HEK293 (cell line): ENCODE results near the gene ZNF106.

Experiments
- KLF17 ChIP-seq: fragments of 450-650 bp; formaldehyde crosslinking; IDR thresholded peaks from 2 replicates; pipeline ENCODE4 v1.5.1; 2016; ENCODE audit warnings: missing biosample characterization, missing genetic modification characterization
- PRDM1 ChIP-seq: fragments of 450-650 bp; formaldehyde crosslinking; IDR thresholded peaks from 2 replicates; pipeline ENCODE4; 2016; ENCODE audit warnings: missing biosample characterization, missing genetic modification characterization
- REST ChIP-seq: fragments of 450-650 bp; formaldehyde crosslinking; IDR thresholded peaks from 2 replicates; pipeline ENCODE4 v1.5.1; 2016; ENCODE audit warnings: missing biosample characterization, missing genetic modification characterization
- TSHZ1 ChIP-seq: fragments of 450-650 bp; formaldehyde crosslinking; IDR thresholded peaks from 2 replicates; pipeline ENCODE4 v1.5.1; 2016; ENCODE audit warnings: missing biosample characterization, missing genetic modification characterization, borderline replicate concordance
- ZFP3 ChIP-seq: fragments of 450-650 bp; formaldehyde crosslinking; IDR thresholded peaks from 2 replicates; pipeline ENCODE4 v1.5.1; 2016; ENCODE audit warnings: low read depth, missing biosample characterization, missing genetic modification characterization
- ZNF138 ChIP-seq: fragments of 450-650 bp; formaldehyde crosslinking; IDR thresholded peaks from 2 replicates; pipeline ENCODE4 v1.5.1; 2016; ENCODE audit warnings: missing biosample characterization, missing genetic modification characterization, borderline replicate concordance
- ZNF501 ChIP-seq: fragments of 450-650 bp; formaldehyde crosslinking; IDR thresholded peaks from 2 replicates; pipeline ENCODE4 v1.5.1; 2016; ENCODE audit warnings: missing biosample characterization, missing genetic modification characterization
- ZNF830 ChIP-seq: fragments of 450-650 bp; IDR thresholded peaks from 2 replicates; pipeline ENCODE4 v1.5.0; 2018; ENCODE audit warnings: missing biosample characterization, missing genetic modification characterization, low read depth, mild to moderate bottlenecking, moderate library complexity
- TF ChIP-seq, protein P1 (sequence below): fragments of 450-650 bp; formaldehyde crosslinking; IDR thresholded peaks from 2 replicates; pipeline ENCODE4 v1.5.1; 2016; ENCODE audit warnings: missing biosample characterization, missing genetic modification characterization

- TF ChIP-seq KLF17 (tag by site-specific recombination) (no peak), ZNF138 (no peak), ZNF830 (tag by site-specific recombination) (no peak), PRDM1 (tag by site-specific recombination) (no peak), ZNF501 (no peak), ZFP3 (tag by site-specific recombination) (no peak), REST (tag by site-specific recombination) (no peak), TSHZ1 (tag by site-specific recombination) (no peak)
- TF ChIP-seq, protein P1, sequence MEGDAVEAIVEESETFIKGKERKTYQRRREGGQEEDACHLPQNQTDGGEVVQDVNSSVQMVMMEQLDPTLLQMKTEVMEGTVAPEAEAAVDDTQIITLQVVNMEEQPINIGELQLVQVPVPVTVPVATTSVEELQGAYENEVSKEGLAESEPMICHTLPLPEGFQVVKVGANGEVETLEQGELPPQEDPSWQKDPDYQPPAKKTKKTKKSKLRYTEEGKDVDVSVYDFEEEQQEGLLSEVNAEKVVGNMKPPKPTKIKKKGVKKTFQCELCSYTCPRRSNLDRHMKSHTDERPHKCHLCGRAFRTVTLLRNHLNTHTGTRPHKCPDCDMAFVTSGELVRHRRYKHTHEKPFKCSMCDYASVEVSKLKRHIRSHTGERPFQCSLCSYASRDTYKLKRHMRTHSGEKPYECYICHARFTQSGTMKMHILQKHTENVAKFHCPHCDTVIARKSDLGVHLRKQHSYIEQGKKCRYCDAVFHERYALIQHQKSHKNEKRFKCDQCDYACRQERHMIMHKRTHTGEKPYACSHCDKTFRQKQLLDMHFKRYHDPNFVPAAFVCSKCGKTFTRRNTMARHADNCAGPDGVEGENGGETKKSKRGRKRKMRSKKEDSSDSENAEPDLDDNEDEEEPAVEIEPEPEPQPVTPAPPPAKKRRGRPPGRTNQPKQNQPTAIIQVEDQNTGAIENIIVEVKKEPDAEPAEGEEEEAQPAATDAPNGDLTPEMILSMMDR (tag by site-specific recombination): no peak
Measured at GRCh38 chr15:42461261-42461660, 29.7 kb downstream of the ZNF106 start.
